ENCODE results near the gene PRKRIP1.
"Not testable (repeated sequence)": the region's sequence is repeated elsewhere in the genome, so short reads cannot be mapped to it uniquely, and the experiment has no call there.

PRKRIP1 gene

GRCh38 chr7:102460467-102460866, 64.3 kb downstream of the PRKRIP1 start:
- DNase-seq: no peak

GRCh38 chr7:102463841-102464576, 67.8 kb downstream of the PRKRIP1 start:
- no peak for DNase-seq

GRCh38 chr7:102464577-102465280, 68.6 kb downstream of the PRKRIP1 start, which contains the start of the genes ALKBH4 and LRWD1:
Gene ALKBH4, minus strand, starts transcription at chr7:102464863. Its CDS starts 27 bp downstream, at chr7:102464836.
Gene LRWD1, plus strand, starts transcription at chr7:102464984. Its CDS starts 97 bp downstream, at chr7:102465081.
- peak; percentile 96 for DNase-seq

GRCh38 chr7:102466097-102466496, 69.9 kb downstream of the PRKRIP1 start:
- no peak for DNase-seq

- DNase-seq: no peak
Observed at GRCh38 chr7:102467581-102468477, 71.7 kb downstream of the PRKRIP1 start.

GRCh38 chr7:102468478-102469350, 72.6 kb downstream of the PRKRIP1 start:
- no peak for DNase-seq

- DNase-seq: no peak
Observed at GRCh38 chr7:102469351-102469971, 73.3 kb downstream of the PRKRIP1 start.

GRCh38 chr7:102469972-102470825, 74.0 kb downstream of the PRKRIP1 start:
- no peak for DNase-seq

GRCh38 chr7:102471791-102472125, 75.6 kb downstream of the PRKRIP1 start:
- DNase-seq: no peak

GRCh38 chr7:102472126-102473041, 76.2 kb downstream of the PRKRIP1 start:
- no peak for DNase-seq

- no peak for DNase-seq
Observed at GRCh38 chr7:102473271-102473991, 77.3 kb downstream of the PRKRIP1 start.

- DNase-seq: not testable (repeated sequence)
Observed at GRCh38 chr7:102474116-102474515, 78.0 kb downstream of the PRKRIP1 start.

GRCh38 chr7:102474736-102475435, 78.7 kb downstream of the PRKRIP1 start:
- not testable (repeated sequence) for DNase-seq
